ELF-1 (cell line): Measurements from ENCODE around the gene APOBEC3A.
"Not testable (repeated sequence)": the region's sequence is repeated elsewhere in the genome, so short reads cannot be mapped to it uniquely, and the experiment has no call there.

Source experiments
- DNase-seq: peaks from one replicate; pipeline ENCODE4 v3.0.0-alpha.2; 2016; ENCODE audit warnings: low read depth, low spot score

Gene APOBEC3A

GRCh38 chr22:38943201-38943600, 14.2 kb upstream of the APOBEC3A start:
- no peak for DNase-seq

- DNase-seq: no peak
Measured at GRCh38 chr22:38943882-38944281, 13.5 kb upstream of the APOBEC3A start.

GRCh38 chr22:38944653-38945052, 12.8 kb upstream of the APOBEC3A start:
- no peak for DNase-seq

- DNase-seq: not testable (repeated sequence)
Measured at GRCh38 chr22:38945706-38946338, 11.6 kb upstream of the APOBEC3A start.

- no peak for DNase-seq
Measured at GRCh38 chr22:38946771-38947170, 10.6 kb upstream of the APOBEC3A start.

GRCh38 chr22:38947321-38948140, 9.9 kb upstream of the APOBEC3A start:
- DNase-seq: no peak

GRCh38 chr22:38948181-38948940, 9.0 kb upstream of the APOBEC3A start:
- DNase-seq: no peak

- no peak for DNase-seq
Measured at GRCh38 chr22:38949889-38950405, 7.5 kb upstream of the APOBEC3A start.

- no peak for DNase-seq
Measured at GRCh38 chr22:38950527-38951295, 6.7 kb upstream of the APOBEC3A start.

- DNase-seq: no peak
Measured at GRCh38 chr22:38951734-38952133, 5.7 kb upstream of the APOBEC3A start.

GRCh38 chr22:38952281-38952993, 5.0 kb upstream of the APOBEC3A start:
- no peak for DNase-seq

GRCh38 chr22:38953091-38953490, 4.3 kb upstream of the APOBEC3A start:
- no peak for DNase-seq

GRCh38 chr22:38953577-38954413, 3.6 kb upstream of the APOBEC3A start:
- DNase-seq: no peak

GRCh38 chr22:38954414-38955043, 2.9 kb upstream of the APOBEC3A start:
- DNase-seq: no peak

- DNase-seq: no peak
Measured at GRCh38 chr22:38955250-38955905, 2.0 kb upstream of the APOBEC3A start.

GRCh38 chr22:38955926-38956325, 1.5 kb upstream of the APOBEC3A start:
- no peak for DNase-seq

GRCh38 chr22:38956551-38956950, 858 bp upstream of the APOBEC3A start:
- no peak for DNase-seq

- DNase-seq: no peak
Measured at GRCh38 chr22:38957808-38958650, 620 bp downstream of the APOBEC3A start.
